Type B pancreatic cell (in vitro differentiated cells): ENCODE data around the gene ISG20. TPM values are rescaled to one million over a fixed set of nuclear protein-coding genes. Genes with fewer than 3 reads are reported as not detected.

ENCODE experiments used
- DNase-seq: peaks from one replicate; pipeline ENCODE4 v3.0.0; 2021; ENCODE audit warnings: mixed read lengths; ENCODE audit not compliant: unreplicated experiment; ENCODE audit errors: extremely low spot score
- H3K27ac Mint-ChIP-seq: 2 replicates; pipeline ENCODE4 v1.8.0; 2021; ENCODE audit warnings: mild to moderate bottlenecking, mixed read lengths
- H3K27me3 Mint-ChIP-seq: 2 replicates; pipeline ENCODE4 v1.8.0; 2021; ENCODE audit warnings: mixed read lengths
- H3K36me3 Mint-ChIP-seq: 2 replicates; pipeline ENCODE4 v1.8.0; 2021; ENCODE audit warnings: mixed read lengths
- H3K4me1 Mint-ChIP-seq: one replicate; pipeline ENCODE4 v1.8.0; 2021; ENCODE audit warnings: mixed read lengths; ENCODE audit not compliant: unreplicated experiment
- H3K4me3 Mint-ChIP-seq: 2 replicates; pipeline ENCODE4 v1.8.0; 2021; ENCODE audit warnings: mild to moderate bottlenecking, mixed read lengths
- H3K9me3 Mint-ChIP-seq: 2 replicates; pipeline ENCODE4 v1.8.0; 2021; ENCODE audit warnings: mixed read lengths
- CTCF ChIP-seq: fragments of 200-600 bp; sonication (generic); conservative IDR thresholded peaks from 2 replicates; pipeline ENCODE4 v1.5.0; 2021; ENCODE audit warnings: antibody characterized with exemption, mild to moderate bottlenecking
- total RNA-seq: library from RNA; stranded (reverse); gene quantifications from 2 replicates; pipeline ENCODE4 v1.2.1, GENCODE V29; 2021; ENCODE audit warnings: low replicate concordance

The ISG20 gene
- total RNA-seq, 1 donor from 2014 or later = 4.9 TPM

- Mint-ChIP-seq H3K36me3 (no peaks in the 10 kb centered on the region), H3K9me3 (no peaks in the 10 kb centered on the region), H3K27me3 (no peaks in the 10 kb centered on the region), H3K4me1 (peaks cover 30% of the 10 kb centered on the region), H3K27ac (peak overlapping the region; percentile 28), H3K4me3 (no peak overlapping the region)
- DNase-seq = peak; percentile 60
- no peak for TF ChIP-seq CTCF
Measured at GRCh38 chr15:88648357-88649214, 9.8 kb downstream of the ISG20 start.

GRCh38 chr15:88649286-88649733, 10.5 kb downstream of the ISG20 start:
- no peaks in the 10 kb centered on the region for H3K36me3 Mint-ChIP-seq
- H3K4me3 Mint-ChIP-seq = no peak overlapping the region

GRCh38 chr15:88649753-88650551, 11.1 kb downstream of the ISG20 start:
- peak; percentile 56 for DNase-seq
- no peaks in the 10 kb centered on the region for H3K36me3 Mint-ChIP-seq
- TF ChIP-seq CTCF = no peak
- peak overlapping the region; percentile 28 for H3K27ac Mint-ChIP-seq
- H3K9me3 Mint-ChIP-seq = no peaks in the 10 kb centered on the region
- no peaks in the 10 kb centered on the region for H3K27me3 Mint-ChIP-seq
- peaks cover 30% of the 10 kb centered on the region for H3K4me1 Mint-ChIP-seq
- no peak overlapping the region for H3K4me3 Mint-ChIP-seq

More at GRCh38 chr15:88649286-88649733, 10.5 kb downstream of the ISG20 start:
- H3K27ac Mint-ChIP-seq = peak overlapping the region; percentile 28
- peak; percentile 63 for DNase-seq
- no peaks in the 10 kb centered on the region for H3K27me3 Mint-ChIP-seq
- H3K9me3 Mint-ChIP-seq = no peaks in the 10 kb centered on the region
- TF ChIP-seq CTCF = no peak
- H3K4me1 Mint-ChIP-seq = peaks cover 30% of the 10 kb centered on the region

GRCh38 chr15:88650556-88650955, 11.7 kb downstream of the ISG20 start:
- DNase-seq = peak; percentile 39
- Mint-ChIP-seq H3K27me3 (no peaks in the 10 kb centered on the region), H3K4me3 (no peak overlapping the region), H3K9me3 (no peaks in the 10 kb centered on the region), H3K36me3 (no peaks in the 10 kb centered on the region), H3K4me1 (peaks cover 30% of the 10 kb centered on the region), H3K27ac (no peak overlapping the region)
- TF ChIP-seq CTCF = no peak

- Mint-ChIP-seq H3K27ac (no peak overlapping the region), H3K4me3 (no peak overlapping the region), H3K9me3 (no peaks in the 10 kb centered on the region), H3K4me1 (peaks cover 30% of the 10 kb centered on the region), H3K36me3 (no peaks in the 10 kb centered on the region), H3K27me3 (no peaks in the 10 kb centered on the region)
- no peak for TF ChIP-seq CTCF
- peak; percentile 22 for DNase-seq
Measured at GRCh38 chr15:88651136-88651732, 12.4 kb downstream of the ISG20 start.
